IMR-90 (cell line): ENCODE results near the gene NECTIN2. TPM values are rescaled to one million over a fixed set of nuclear protein-coding genes. Genes with fewer than 3 reads are reported as not detected.

Source experiments
- ATAC-seq: fragments of 200-7000 bp; cut with Tn5 transposase; 2 replicates; pipeline ENCODE4 v1.9.1; 2020; ENCODE audit warnings: low read depth, mild to moderate bottlenecking, moderate library complexity
- BruUV-seq: library from RNA; stranded (reverse); fragments of 400-500 nt; replicated peaks from 2 replicates; lab custom pipeline; 2021; lab: Mats Ljungman, UMichigan
- CTCF ChIA-PET: fragments of 300-600 bp; formaldehyde crosslinking; extraction: SDS; loops from one replicate; lab custom pipeline; 2021; ENCODE audit warnings: antibody characterized with exemption; lab: Yijun Ruan, JAX
- POLR2A ChIA-PET: fragments of 300-600 bp; sonication (Branson Sonifier 250); formaldehyde crosslinking; loops from one replicate; lab custom pipeline; 2022; ENCODE audit warnings: antibody characterized with exemption; ENCODE audit not compliant: unreplicated experiment; lab: Charles Lee
- DNase-seq: peaks from one replicate; pipeline ENCODE4 v3.0.0; 2013
- H2AFZ ChIP-seq: replicated peaks from 2 replicates; pipeline ENCODE3; 2013; ENCODE audit warnings: low read length, mild to moderate bottlenecking; ENCODE audit not compliant: poor library complexity
- H2AK5ac ChIP-seq: 2 replicates; pipeline ENCODE4 v1.6.1; 2013; ENCODE audit warnings: low read depth, low read length, inconsistent platforms
- H2AK9ac ChIP-seq: replicated peaks from 2 replicates; pipeline ENCODE3; 2013; ENCODE audit warnings: mild to moderate bottlenecking, low read depth, low read length, moderate library complexity; ENCODE audit not compliant: poor library complexity
- H2BK120ac ChIP-seq: 2 replicates; pipeline ENCODE4 v1.6.1; 2013; ENCODE audit warnings: low read depth, low read length, inconsistent platforms
- H2BK15ac ChIP-seq: 3 replicates; pipeline ENCODE4 v1.6.1; 2013; ENCODE audit warnings: low read depth, low read length, inconsistent platforms
- H2BK20ac ChIP-seq: 2 replicates; pipeline ENCODE4 v1.6.1; 2013; ENCODE audit warnings: low read depth, mild to moderate bottlenecking, inconsistent platforms, low read length, moderate library complexity
- H2BK5ac ChIP-seq: 2 replicates; pipeline ENCODE4 v1.6.1; 2013; ENCODE audit warnings: mild to moderate bottlenecking, low read depth, low read length, inconsistent platforms; ENCODE audit not compliant: poor library complexity, severe bottlenecking
- H3K14ac ChIP-seq: replicated peaks from 2 replicates; pipeline ENCODE4 v1.6.1; 2013; ENCODE audit warnings: low read depth, low read length, inconsistent platforms
- H3K18ac ChIP-seq: 2 replicates; pipeline ENCODE4 v1.6.1; 2013; ENCODE audit warnings: low read depth, low read length, control low read depth
- H3K23ac ChIP-seq: 2 replicates; pipeline ENCODE4 v1.6.1; 2013; ENCODE audit warnings: low read depth, low read length, inconsistent platforms
- H3K27ac ChIP-seq: 2 replicates; pipeline ENCODE4 v1.5.1; 2013; ENCODE audit warnings: mild to moderate bottlenecking, control low read depth, low read length; ENCODE audit not compliant: insufficient read depth
- H3K27me3 ChIP-seq: 2 replicates; pipeline ENCODE4 v1.6.1; 2013; ENCODE audit warnings: low read length; ENCODE audit not compliant: control insufficient read depth, insufficient read depth
- H3K36me3 ChIP-seq: 2 replicates; pipeline ENCODE4 v1.6.1; 2013; ENCODE audit warnings: low read length, mixed read lengths; ENCODE audit not compliant: control insufficient read depth, insufficient read depth
- H3K4ac ChIP-seq: 2 replicates; pipeline ENCODE4 v1.6.1; 2013; ENCODE audit warnings: low read depth, low read length, inconsistent platforms
- H3K4me1 ChIP-seq: 2 replicates; pipeline ENCODE4 v1.6.1; 2013; ENCODE audit warnings: low read length, mixed read lengths; ENCODE audit not compliant: control insufficient read depth, insufficient read depth
- H3K4me2 ChIP-seq: 2 replicates; pipeline ENCODE4 v1.6.1; 2013; ENCODE audit warnings: low read depth, mild to moderate bottlenecking, control low read depth, low read length, moderate library complexity
- H3K4me3 ChIP-seq: 2 replicates; pipeline ENCODE4 v1.5.1; 2013; ENCODE audit warnings: low read depth, mild to moderate bottlenecking, control low read depth, low read length, moderate library complexity; ENCODE audit not compliant: insufficient read depth
- H3K56ac ChIP-seq: 2 replicates; pipeline ENCODE4 v1.6.1; 2013; ENCODE audit warnings: low read length, inconsistent platforms; ENCODE audit not compliant: insufficient read depth; ENCODE audit errors: extremely low read depth
- H3K79me1 ChIP-seq, 2 experiments: 2 replicates each; pipeline ENCODE4 v1.6.1; 2013; ENCODE audit warnings: low read length in 2 of 2, inconsistent platforms in 1 of 2, low read depth in 1 of 2
- H3K9ac ChIP-seq: 2 replicates; pipeline ENCODE4 v1.6.1; 2013; ENCODE audit warnings: low read depth, low read length, control low read depth
- H3K9me1 ChIP-seq: 2 replicates; pipeline ENCODE4 v1.6.1; 2013; ENCODE audit warnings: low read length, inconsistent platforms; ENCODE audit not compliant: insufficient read depth
- H3K9me3 ChIP-seq: 2 replicates; pipeline ENCODE4 v1.6.1; 2013; ENCODE audit warnings: low read length; ENCODE audit not compliant: control insufficient read depth, insufficient read depth
- H4K20me1 ChIP-seq: 2 replicates; pipeline ENCODE4 v1.6.1; 2013; ENCODE audit warnings: low read length, inconsistent platforms; ENCODE audit not compliant: insufficient read depth
- H4K5ac ChIP-seq: 2 replicates; pipeline ENCODE4 v1.6.1; 2013; ENCODE audit warnings: mild to moderate bottlenecking, low read depth, low read length, control low read depth
- H4K8ac ChIP-seq, 2 experiments: 2 replicates each; pipeline ENCODE4 v1.6.1; 2013; ENCODE audit warnings: low read depth in 2 of 2, low read length in 2 of 2, control low read depth in 1 of 2, inconsistent platforms in 1 of 2
- H4K91ac ChIP-seq: 2 replicates; pipeline ENCODE4 v1.6.1; 2013; ENCODE audit warnings: low read depth, low read length, inconsistent platforms; ENCODE audit not compliant: insufficient read depth
- CEBPB ChIP-seq: IDR thresholded peaks from 2 replicates; pipeline ENCODE4 v1.6.1; 2012; ENCODE audit warnings: low read depth, low read length, improper control_type of control experiment
- CHD1 ChIP-seq: IDR thresholded peaks from 2 replicates; pipeline ENCODE4 v1.6.1; 2012; ENCODE audit warnings: low read depth, low read length, improper control_type of control experiment
- ELK1 ChIP-seq: fragments of 150-350 bp; IDR thresholded peaks from 2 replicates; pipeline ENCODE4 v1.6.1; 2016; ENCODE audit warnings: low read depth, mild to moderate bottlenecking, low read length, moderate library complexity, borderline replicate concordance
- MAZ ChIP-seq: IDR thresholded peaks from 2 replicates; pipeline ENCODE4 v1.6.1; 2012; ENCODE audit warnings: low read depth, mild to moderate bottlenecking, low read length, improper control_type of control experiment, moderate library complexity, borderline replicate concordance
- NFE2L2 ChIP-seq: fragments of 150-350 bp; IDR thresholded peaks from 2 replicates; pipeline ENCODE4 v1.6.1; 2016; ENCODE audit warnings: low read depth, mild to moderate bottlenecking, low read length
- POLR2A ChIP-seq: IDR thresholded peaks from 2 replicates; pipeline ENCODE4 v1.6.1; 2012; ENCODE audit warnings: mild to moderate bottlenecking, low read depth, low read length
- RCOR1 ChIP-seq: IDR thresholded peaks from 2 replicates; pipeline ENCODE4 v1.6.1; 2012; ENCODE audit warnings: mild to moderate bottlenecking, low read length, improper control_type of control experiment; ENCODE audit not compliant: insufficient replicate concordance
- RFX5 ChIP-seq: IDR thresholded peaks from 2 replicates; pipeline ENCODE4 v1.8.0; 2012; ENCODE audit warnings: low read depth, mild to moderate bottlenecking, low read length, moderate library complexity
- USF2 ChIP-seq: fragments of 150-350 bp; IDR thresholded peaks from 2 replicates; pipeline ENCODE4 v1.6.1; 2017; ENCODE audit warnings: mild to moderate bottlenecking, antibody characterized with exemption, low read length, low read depth
- WGBS, 2 experiments: methylation state at CpG; one replicate each; pipeline versions ENCODE4 v1.1.5 to v1.1.7; 2013; ENCODE audit warnings: missing lambda C conversion rate in 2 of 2; ENCODE audit not compliant: insufficient read length in 1 of 2; ENCODE audit errors: extremely low coverage in 2 of 2; 5-methylcytosine and 5-hydroxymethylcytosine counted together
- dilution Hi-C: fragments of 300-500 bp; cut with HindIII; formaldehyde crosslinking; loops from one replicate; pipeline ENCODE4 v1.14.3; 2018; ENCODE audit warnings: low sequenced_read_pairs; ENCODE audit not compliant: unreplicated experiment
- in situ Hi-C: fragments of 300-500 bp; cut with MboI; formaldehyde crosslinking; loops from 3 replicates; pipeline ENCODE4 v1.14.3; 2019; ENCODE audit warnings: low sequenced_read_pairs, inconsistent platforms, mixed read lengths
- intact Hi-C: fragments of 100-400 bp; cut with micrococcal nuclease; formaldehyde crosslinking; loops from 2 replicates; pipeline ENCODE4 v1.10.0; 2022
- polyA plus RNA-seq, 3 experiments: library from polyadenylated mRNA; depleted of rRNA; stranded (reverse); fragments of >200 nt; gene quantifications; 2 replicates each; pipeline ENCODE4 v1.2.3, GENCODE V29; 2012; ENCODE audit warnings: low replicate concordance in 1 of 3
- total RNA-seq: library from RNA; depleted of rRNA; stranded (reverse); fragments of >200 nt; gene quantifications from 2 replicates; pipeline ENCODE4 v1.2.3, GENCODE V29; 2012

NECTIN2 gene
- total and polyA plus RNA-seq, 2 of the 4 experiments (the other 2 are of a cell fraction) = 77.8 to 170 TPM

GRCh38 chr19:44817725-44818465 lies 28.2 kb upstream of the NECTIN2 start:
- Histone ChIP-seq H4K20me1 (no peaks in the 10 kb centered on the region), H3K27ac (no peak overlapping the region), H3K4me3 (no peak overlapping the region), H3K56ac (no peak overlapping the region), H3K23ac (no peak overlapping the region), H2AK9ac (no peak overlapping the region), H2BK15ac (no peak overlapping the region), H3K36me3 (peaks cover 20% of the 10 kb centered on the region), H3K27me3 (no peaks in the 10 kb centered on the region), H3K9ac (no peak overlapping the region), H3K4me1 (no peaks in the 10 kb centered on the region), H3K14ac (no peak overlapping the region), H4K5ac (no peak overlapping the region), H3K18ac (no peak overlapping the region), H3K4ac (no peak overlapping the region), H3K9me3 (no peaks in the 10 kb centered on the region), H2AFZ (no peak overlapping the region), H2BK120ac (no peak overlapping the region), H2BK5ac (no peak overlapping the region), H3K79me1 (no peaks in the 10 kb centered on the region), H3K9me1 (no peaks in the 10 kb centered on the region), H4K91ac (no peak overlapping the region), H4K8ac (no peak overlapping the region), H2AK5ac (no peak overlapping the region), H3K4me2 (no peak overlapping the region), H2BK20ac (no peak overlapping the region)
- no TSS peak for BruUV-seq
- ChIA-PET POLR2A (no interaction called here), CTCF (no interaction called here)
- ATAC-seq = no peak
- no peak for TF ChIP-seq ELK1
- no peak for TF ChIP-seq RCOR1
- TF ChIP-seq MAZ = no peak
- TF ChIP-seq NFE2L2 = no peak
- no peak for TF ChIP-seq RFX5
- TF ChIP-seq CHD1 = no peak
- no peak for TF ChIP-seq POLR2A
- TF ChIP-seq CEBPB = no peak
- TF ChIP-seq USF2 = no peak
- WGBS, 2 experiments = no CpG with 5 or more reads among the region's 8 CpGs
- dilution Hi-C loops = no loop called here
- no peak for DNase-seq
- intact Hi-C loops = no loop called here
- in situ Hi-C loops = no loop called here
